NCI-H1930 (cell line): ENCODE data around the gene CLINT1.

Source experiments
- DNase-seq, 2 experiments: peaks; one replicate each; lab custom pipeline; 2025; lab: John Stamatoyannopoulos, UW

Gene CLINT1

DNA sequence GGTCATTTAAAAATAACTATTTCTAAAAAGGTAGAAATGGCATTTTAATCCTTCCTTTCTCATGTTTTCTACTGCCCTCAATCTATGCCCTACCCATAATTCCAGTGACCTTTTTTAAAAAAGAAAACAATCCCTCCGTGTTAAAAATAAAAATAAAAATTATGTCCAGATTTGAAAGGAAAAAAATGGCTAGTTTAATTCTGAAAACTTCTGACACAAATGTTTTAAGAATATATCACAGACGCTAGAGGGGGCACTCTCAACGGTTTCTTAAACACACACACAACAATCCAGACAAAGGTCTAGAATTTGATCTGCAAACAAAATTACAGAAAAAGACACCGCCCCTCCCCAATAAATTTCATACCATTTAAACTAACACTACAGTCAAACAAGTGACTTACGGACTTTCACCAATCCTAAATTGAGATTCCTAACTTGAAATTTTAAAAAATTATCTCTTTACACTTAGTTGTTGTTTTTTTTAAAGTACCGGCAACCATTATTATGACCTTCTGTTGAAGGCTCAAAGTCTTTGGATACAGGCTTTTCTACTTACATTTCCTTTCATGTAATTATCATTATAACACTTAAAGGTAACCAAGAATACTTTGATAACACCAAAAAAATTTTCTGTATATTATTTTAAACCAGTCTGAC, 38.2 kb downstream of the CLINT1 start:
- DNase-seq: peak in 1 of 2 experiments; percentile 1

DNA sequence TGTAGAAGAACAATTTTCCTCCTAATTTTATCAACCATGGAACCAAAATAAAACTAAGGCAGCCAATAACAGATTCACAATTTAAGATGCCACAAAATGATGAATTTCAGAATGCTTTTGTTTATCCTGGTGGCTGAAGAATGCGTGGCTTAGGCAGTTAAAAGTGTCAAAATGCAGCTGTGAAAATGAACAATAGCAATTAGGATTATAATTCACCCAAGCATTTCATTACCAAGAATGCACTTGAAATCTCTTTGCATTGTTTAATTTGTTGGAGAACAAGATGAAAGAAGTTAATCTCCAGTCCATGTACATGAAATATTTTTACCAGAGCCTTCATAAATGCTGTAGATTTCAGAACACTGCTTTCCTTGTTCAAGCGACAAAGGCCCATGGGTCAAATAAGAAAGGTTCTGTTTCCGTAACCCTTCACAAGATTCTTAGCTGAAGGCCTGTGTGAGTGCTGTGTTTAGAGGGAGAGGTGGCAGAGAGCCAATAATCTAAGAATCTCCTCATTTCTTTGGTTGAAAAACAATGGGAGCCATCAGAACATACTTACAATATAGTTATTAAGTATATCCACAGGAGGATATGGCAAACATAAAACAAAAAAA, 39.3 kb downstream of the CLINT1 start:
- DNase-seq: no peak

DNA sequence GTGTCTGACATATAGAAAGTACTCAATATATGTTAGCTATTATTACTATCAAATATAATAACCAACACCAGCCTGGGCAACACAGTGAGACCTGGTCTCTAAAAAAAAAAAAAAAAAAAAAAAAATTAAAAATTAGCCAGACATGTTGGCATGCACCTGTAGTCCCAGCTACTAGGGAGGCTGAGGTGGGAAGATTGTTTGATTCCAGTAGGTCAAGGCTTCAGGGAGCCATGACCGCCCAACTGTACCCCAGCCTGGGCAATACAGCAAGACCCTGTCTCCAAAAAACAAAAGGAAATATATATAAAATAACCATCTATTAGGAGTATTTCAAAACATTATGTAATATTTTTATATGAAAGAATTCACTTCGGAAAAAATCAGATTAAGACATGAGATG, 40.6 kb downstream of the CLINT1 start:
- no peak for DNase-seq

DNA sequence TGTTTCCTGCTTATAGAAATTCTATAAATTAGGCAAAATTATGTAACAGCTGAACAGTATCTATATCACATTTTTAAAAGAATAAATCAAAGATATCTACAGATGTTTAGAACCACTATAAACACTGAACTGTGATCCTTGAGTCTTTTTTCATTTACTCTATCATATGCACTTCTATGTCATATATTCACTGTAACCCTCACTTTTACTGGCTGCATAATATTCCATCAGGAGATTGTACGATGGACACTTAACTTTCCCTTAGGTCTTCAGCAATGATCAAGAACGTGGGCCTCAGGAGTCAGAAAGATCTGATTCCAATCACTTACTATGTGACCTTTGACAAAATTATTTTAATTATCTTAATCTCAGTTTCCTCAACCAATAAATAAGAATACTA, 41.0 kb downstream of the CLINT1 start:
- DNase-seq: no peak

DNA sequence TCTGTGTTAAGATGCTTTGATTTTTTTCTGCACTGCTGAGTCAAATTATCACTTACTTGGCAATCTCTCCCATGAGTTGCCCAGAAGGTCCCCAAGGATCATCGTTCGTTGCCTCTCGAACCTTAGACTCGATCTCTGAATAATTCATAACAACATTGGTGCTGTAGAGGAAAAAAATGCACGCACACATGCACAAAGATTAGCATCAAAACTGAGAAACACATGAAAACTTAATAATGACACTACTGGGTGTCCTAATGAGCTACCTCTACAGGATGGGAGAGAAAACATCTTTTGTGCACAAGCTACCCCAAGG, 41.6 kb downstream of the CLINT1 start:
- DNase-seq: peak in 1 of 2 experiments; percentile 1

DNA sequence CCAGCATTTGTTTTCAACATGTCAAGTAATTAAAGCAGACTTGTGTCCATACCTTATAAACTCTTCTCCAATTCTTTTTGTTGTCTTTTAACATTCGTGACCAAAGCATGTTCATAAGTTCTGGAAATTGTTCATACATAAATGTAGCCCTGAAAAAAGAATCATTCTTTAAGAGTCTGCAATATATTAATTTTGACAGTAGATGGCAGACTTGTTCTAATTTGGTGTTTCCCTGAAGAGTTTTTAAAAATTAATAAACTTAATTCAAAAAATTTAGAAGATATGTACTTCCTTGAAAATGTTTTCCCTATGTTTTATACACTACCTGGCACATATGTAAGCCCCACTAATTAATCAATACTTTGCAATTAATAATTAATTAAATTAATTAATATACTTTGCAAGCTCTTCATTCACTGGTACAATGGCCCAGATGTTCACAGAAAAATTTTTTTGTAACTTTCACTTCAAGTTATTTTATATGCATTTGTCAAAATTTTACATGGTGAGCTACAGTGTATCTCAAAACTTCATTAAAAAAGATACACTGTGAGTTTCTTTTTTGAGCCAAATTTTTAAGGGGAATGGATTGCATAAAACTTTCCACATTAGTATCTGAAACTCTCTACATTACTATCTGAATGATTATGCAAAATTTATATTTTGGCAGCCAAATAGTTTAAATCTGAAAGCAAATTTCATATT, 42.1 kb downstream of the CLINT1 start:
- no peak for DNase-seq

DNA sequence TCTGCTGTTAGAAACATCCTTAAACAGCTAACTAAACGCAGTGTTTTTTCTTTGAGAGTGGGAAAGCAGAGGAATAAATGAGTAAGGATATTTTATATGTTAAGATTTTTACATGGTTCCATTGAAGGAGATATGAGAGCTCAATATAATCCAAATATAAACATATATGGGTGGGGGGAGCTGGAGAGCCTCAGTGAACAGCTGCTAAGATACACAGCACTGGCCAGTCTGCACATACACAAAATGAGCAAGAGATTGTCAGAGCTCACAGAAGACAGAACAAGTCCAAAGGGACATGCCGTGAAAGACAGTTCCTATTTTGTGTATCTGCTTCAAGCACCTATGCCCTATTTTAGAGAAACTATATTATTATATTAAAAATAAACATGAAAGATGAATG, 46.9 kb downstream of the CLINT1 start:
- DNase-seq: no peak

DNA sequence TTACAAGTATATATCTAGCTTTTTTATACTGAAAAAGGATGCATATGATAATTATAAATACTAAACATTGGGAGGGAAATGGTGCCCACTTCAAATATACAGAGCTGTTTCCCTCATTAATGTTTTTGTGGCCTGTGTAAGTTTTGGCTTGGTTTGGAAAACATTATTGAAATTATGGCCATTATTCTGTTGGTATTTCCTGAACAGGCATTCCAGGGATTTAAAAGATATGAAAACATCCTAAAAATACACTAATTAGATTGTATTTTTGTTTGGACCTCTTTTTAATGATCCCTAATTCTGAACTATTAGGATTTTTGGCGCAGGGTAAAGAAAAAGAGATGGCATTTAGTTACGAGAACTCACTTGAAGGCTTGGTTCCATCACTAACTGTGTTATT, 50.9 kb downstream of the CLINT1 start:
- DNase-seq: no peak

DNA sequence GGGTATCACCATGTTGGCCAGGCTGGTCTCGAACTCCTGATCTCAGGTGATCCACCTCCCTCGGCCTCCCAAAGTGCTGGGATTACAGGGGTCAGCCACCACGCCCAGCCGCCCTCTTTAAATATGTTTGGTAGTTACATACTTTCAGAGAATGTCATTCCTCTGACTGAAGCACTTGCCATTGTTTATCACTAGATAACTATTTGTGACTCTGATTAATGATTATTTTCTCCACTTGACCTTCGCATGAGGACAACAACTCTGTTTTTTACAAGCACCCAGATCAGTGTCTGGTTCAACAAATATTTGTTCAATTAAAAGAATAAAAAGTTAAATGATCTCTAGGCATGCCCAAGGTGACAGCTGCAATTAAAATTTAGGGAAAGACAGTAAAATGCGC, 56.2 kb downstream of the CLINT1 start:
- DNase-seq: no peak

DNA sequence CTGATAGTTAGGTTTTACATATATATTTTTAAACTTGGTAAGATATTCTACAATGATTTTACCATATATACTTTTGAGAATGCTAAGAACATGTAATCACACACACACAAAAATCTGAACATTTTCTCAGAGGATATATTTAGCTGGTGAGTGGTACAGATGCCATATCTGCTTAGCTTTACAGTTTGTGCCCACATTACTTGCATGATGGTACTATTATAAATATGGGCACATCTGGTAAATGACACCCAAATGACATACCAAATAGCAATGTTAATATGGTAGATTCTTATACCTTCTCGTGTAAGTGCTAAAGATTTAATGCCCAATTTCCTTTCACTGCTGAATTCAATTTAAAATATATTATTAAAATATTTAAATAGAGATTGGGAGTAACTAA, 58.8 kb downstream of the CLINT1 start:
- no peak for DNase-seq

DNA sequence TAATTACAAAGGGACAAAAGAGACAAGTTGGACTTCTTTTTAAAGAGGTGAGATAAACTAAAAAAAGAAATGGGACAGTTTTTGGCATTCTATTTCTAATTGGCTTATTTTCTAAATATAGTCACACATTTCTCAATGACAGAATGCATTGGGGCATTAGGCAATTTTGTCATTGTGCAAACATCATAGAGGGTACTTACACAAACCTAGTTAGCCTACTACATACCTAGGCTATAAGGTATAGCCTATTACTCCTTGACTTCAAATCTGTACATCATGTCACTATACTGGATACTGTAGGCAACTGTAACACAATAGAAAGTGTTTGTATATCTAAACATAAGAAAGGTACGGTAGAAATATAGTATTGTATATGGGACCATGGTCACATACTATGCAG, 59.4 kb downstream of the CLINT1 start:
- no peak for DNase-seq

DNA sequence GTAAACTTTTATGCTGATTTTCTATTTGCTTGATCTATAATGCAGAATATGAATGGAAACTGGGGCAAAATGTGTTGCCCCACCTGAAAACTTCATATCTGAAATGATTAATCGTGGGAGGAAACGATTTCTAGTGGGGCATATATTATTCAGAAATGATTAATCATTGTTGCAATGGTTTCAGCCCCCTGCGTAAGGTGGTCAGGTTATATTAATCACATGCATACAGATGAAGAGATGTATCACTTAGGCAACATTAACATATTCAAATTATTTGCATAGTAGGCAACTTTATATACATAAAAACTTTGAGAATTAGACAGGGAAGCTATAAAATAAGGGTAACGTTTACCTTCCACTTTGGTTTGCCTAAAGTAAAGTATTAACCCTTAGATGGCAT, 65.6 kb downstream of the CLINT1 start:
- DNase-seq: no peak

DNA sequence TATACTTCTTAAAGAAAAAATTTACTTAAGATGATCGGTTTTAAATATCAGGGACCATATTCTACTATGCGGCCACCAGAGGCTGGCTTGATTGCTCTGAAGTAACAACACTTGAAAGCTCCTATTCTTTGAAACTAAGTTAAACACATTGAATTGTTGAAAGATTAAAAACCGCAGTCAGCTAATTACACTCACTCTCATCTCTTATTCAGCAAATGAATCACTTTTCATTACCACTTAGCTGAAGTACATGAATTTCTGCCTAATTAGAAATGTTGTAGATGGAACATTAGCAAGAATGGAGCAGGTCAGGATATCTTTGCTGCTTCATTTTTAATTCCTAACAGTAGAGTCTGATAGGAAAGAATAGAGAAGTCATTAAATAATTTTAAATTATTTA, 73.1 kb downstream of the CLINT1 start:
- DNase-seq: no peak

DNA sequence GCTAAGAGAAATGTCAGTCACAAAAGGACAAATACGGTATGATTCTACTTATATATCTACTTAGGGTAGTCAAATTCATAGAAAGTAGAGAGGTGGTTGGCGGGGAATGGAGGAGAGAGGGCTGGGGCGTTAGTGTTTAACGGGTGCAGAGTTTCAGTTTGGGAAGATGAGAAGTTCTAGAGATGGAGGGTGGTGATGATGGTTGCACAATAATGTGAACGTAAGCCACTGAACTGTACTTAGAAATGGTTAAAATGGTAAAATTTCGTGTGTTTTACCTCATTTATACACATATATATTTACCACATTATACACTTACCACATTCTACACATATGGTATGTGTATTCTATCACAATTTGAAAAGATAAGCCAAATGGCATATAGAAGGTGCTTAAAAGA, 79.7 kb downstream of the CLINT1 start:
- no peak for DNase-seq

DNA sequence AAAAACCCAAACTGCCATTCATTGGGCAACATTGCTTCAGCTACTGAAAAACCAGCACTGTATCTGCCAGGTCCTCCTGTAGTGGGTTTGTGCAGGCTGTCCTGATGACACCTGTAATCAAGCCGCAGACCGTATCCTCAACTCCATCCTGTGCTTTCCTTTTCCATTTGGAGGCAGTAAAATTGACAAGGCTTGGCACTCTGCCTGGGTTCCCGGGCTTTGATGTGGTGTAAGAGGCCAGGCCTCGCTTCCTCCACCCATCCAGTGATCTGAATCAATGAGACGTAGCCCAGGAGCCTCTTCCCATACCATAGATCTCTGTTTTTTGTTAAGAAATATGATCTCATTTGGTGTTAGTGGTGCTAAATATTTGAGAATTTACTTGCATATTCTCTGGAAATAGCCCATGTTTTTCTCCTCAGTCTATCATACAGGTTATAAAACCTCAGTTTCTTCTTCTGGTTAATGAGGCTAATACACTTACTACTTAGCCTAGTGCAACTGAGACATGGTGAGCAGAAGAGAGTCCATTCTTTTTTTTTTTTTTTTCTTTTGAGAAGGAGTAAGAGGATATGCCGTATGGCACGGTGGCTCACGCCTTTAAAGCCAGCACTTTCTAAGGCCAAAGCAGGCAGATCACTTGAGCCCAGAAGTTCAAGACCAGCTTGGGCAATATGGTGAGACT, 80.7 kb downstream of the CLINT1 start:
- peak in 1 of 2 experiments; percentile 9 for DNase-seq

DNA sequence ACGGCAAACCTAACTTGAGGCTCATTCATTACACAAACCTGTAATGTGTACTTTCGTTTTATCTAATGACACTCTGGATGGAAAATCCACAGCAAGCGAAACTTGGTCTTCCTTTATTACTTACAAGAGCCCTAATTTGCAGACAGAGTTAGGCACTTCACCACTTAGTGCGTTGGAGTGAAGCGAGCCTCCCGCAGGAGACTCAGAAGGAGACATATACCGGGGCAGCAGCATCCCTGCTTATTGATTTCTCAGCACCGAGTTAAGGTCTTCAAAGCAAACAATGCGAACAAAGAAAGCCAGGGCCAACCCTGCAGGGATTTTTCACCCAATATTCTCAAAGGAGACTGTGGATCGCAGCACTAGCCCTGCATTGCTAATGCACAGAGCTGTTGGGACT, 86.8 kb downstream of the CLINT1 start:
- no peak for DNase-seq

DNA sequence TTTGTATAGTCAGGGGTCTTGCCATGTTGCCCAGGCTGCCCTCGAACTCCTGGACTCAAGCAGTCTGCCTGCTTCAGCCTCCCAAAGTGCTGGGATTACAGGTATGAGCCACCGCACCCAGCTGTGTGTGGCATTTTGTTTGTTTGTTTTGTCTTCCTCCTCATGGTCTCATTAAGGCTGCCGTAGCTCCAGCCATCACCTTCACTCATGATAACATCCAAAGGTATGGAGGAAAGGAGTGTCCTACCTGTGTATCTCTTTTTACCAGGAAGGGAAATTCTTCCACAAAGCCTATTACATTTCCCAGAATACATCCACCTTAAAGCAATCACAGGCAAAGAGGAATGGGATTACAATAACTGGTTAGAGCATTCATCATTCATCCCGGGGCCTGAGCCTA, 88.3 kb downstream of the CLINT1 start:
- no peak for DNase-seq

DNA sequence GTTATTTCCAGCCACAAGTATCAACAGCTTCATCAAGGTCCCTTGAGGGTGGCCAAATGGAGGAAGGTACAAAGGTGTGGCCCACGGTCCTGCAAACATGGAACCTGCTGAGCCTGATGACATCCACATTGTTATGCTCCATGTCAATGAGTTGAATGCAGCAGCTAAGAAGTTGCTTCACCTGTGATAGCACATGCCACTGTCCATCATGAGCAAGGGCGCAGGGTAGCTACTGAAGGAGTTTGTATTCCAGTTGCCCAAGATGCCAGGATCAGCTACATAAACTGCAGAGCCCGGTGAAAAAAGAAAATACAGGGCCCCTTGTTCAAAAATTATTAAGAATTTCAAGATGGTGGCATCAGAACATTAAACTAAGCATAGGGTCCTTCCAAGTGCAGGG, 91.3 kb downstream of the CLINT1 start:
- DNase-seq: no peak

DNA sequence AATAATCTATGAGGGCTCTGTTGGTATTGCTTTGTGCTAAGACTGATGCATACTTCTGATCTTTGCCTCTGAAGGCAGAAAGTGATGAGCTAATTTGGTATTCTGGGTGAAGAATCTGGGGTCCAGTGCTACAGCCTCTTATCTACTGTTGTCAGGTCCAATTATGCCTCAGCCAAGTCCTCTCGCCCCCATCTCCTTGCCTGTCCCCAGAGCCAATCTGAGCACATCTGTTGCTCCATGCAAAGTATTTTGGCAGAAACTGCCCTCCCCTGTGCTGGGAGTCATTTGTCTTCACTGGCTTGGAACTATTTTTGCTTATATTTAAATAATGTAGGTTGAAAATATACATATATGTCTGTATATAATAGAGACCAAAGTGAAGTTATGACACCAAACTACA, 92.0 kb downstream of the CLINT1 start:
- no peak for DNase-seq

DNA sequence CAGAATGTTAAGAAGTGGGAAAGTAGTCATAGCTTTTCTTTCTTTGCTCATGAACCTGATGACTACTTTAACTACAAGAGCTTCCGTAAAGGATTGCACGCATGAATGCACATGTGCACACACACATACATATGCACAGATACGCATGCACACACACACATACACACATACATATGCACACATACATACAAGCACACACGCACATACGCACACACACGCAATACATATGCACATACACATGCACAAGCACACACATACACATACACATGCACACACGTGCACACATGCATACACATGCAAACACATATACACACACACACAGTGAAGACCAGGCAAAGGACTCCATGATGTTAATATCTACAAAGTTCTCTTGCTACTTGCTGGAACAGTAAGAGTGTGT, 92.5 kb downstream of the CLINT1 start:
- no peak for DNase-seq

DNA sequence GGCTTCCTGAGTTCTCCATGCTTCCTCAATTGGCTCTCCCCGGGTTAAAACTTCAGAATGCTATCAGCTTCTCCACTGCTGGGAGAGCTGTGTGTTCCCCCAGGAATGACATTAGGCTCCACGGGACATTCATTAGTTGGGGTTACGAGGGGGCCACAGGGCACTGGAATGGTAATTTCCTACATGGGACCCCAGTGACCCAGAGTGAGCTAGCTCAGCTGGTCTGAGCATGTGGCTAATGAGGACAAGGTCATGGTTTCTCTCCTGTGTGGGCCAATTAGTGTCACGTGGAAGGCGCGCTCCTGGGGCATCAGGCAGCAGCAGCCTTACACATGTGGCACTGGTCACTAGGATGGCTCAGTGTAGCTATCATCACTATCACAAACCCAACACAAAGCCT, 94.4 kb downstream of the CLINT1 start:
- DNase-seq: no peak

DNA sequence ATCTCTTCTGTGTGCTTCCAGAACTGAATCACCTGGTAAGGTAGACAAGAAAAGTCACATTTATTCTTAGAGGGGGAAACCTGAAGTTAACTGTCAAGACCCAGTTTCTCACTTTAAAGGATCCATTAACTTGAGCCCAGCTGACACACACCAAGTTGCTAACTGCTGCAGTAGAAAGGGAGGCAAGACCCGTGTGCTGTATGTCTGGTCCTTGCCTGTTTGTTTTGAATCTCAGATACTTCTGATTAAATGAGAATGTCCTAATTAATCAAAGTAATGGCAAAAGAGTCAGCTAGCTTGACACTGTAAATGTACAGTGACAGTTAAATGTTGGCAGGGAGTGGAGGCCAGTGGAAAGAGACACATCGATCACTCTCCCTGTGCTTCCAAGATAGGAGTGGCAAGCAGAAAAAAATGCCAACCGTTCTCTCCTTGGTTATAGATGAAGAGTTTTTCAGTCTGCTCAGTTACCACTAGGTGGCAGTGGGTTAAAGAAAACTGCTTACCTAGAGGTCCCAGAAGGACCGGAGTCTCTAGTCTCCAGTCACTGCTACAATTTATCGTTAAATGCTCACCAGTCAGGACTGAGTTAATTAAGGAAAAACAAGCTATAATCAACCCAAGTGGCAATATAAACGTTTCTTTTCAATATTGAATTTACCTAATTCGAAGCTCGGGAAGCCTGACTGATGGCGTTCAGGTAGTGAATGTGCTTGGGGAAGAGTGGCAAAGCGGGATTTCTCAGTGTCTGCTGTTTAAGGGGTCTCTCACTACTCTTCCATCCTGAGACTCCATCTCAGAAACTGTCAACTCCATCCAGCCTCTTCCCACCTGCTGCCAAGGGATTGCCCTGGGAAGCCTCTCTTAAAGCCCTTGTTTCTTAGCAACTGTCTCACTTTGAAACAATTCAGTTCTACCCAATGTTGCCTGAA, 97.0 kb downstream of the CLINT1 start:
- peak; percentile 15 to 26 for DNase-seq
